Measurements from ENCODE around the gene RNF126. TPM values are rescaled to one million over a fixed set of nuclear protein-coding genes. Genes with fewer than 3 reads are reported as not detected.
"Not testable (repeated sequence)": the region's sequence is repeated elsewhere in the genome, so short reads cannot be mapped to it uniquely, and the experiment has no call there.

Gene RNF126
- total RNA-seq, 1 experiment from 2014 or later: 23.5 TPM

- H3K36me3 ChIP-seq, H3K4me3 ChIP-seq, DNase-seq: not testable (repeated sequence)
Observed at GRCh38 chr19:626566-626965, 36.4 kb downstream of the RNF126 start.

DNA sequence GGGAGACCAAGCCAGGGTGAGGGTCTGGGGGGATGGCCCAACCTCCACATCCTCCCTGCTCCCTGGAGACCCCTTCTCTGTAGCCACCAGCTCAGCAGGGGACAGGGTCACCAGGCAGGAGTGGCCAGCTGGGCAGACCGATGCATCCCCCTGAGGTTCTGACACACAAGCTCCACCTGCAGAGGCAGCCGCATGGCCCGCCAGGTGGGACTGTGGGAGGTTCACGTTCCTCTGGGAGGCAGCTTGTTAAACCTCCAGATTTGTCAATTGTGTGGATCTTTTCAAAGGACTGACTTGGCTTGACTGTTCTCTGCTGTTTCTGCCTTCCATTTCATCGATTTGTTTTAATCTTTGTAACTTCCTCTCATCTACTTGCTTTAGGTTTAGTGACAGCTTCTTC lies 37.8 kb downstream of the RNF126 start:
- Histone ChIP-seq H3K9me3 (no peaks in the 10 kb centered on the region), H3K27me3 (no peaks in the 10 kb centered on the region), H3K36me3 (no peaks in the 10 kb centered on the region; the same call in 1 of the 2 replicates), H3K4me3 (no peak overlapping the region)
- no peak for DNase-seq

More at GRCh38 chr19:626566-626965, 36.4 kb downstream of the RNF126 start:
- not testable (repeated sequence) for H3K9me3 ChIP-seq, H3K27me3 ChIP-seq

DNA sequence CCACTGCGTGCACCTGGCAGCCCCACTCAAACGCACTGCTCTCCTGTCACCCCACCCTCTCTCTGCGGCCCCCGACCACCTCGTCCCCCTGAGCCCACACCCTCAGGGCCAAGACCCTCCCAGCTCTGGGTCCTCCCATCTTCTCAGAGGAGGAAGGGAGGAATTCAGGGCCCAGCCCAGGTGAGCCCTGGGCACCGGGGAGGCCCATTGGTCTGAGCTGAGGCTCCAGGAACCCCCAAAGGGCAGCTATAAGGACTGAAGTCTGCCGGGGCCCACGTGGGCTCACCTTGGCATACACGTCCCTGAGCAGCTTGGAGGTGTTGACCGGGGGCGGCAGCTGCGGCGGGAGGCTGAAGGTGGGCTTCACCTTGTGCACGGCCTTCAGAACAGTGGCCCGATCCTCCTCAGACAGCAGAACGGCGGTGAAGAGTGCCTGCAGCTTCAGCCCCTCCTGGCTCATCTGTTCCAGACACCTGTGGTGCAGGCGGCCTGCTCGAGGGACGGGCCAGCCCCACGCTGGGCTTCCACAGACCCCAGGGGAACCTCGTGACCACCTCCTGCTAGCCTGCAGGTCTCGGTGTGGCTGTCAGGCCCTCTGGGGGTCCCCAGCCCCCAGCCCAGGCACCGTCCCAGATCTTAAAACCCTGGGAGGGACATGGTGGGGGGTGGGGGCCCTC lies 38.4 kb downstream of the RNF126 start:
- DNase-seq: no peak
- Histone ChIP-seq H3K36me3 (no peaks in the 10 kb centered on the region; the same call in 1 of the 2 replicates), H3K27me3 (no peaks in the 10 kb centered on the region), H3K9me3 (no peaks in the 10 kb centered on the region), H3K4me3 (no peak overlapping the region)

DNA sequence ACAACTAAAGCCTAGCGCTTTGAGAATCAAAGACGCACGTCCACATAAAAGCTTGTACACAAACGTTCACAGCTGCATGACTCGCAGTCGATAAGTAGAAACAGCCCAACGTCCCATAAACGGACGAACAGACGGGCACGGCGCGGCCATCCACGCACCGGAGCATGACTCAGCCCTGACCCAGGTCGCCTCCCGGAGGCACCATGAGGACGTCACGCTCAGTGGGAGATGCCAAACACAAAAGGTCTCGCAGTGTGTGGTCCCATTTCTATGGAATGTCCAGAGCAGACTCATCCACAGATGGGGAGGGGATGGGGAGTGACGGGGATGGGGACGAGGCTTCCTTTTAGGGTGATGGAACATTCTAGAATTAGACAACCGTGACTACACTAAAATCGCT lies 39.0 kb downstream of the RNF126 start:
- Histone ChIP-seq H3K9me3 (no peaks in the 10 kb centered on the region), H3K27me3 (no peaks in the 10 kb centered on the region), H3K36me3 (no peaks in the 10 kb centered on the region; the same call in 1 of the 2 replicates), H3K4me3 (no peak overlapping the region)
- DNase-seq: no peak

- Histone ChIP-seq H3K36me3 (no peaks in the 10 kb centered on the region; the same call in 1 of the 2 replicates), H3K4me3 (no peak overlapping the region), H3K27me3 (no peaks in the 10 kb centered on the region), H3K9me3 (no peaks in the 10 kb centered on the region)
- no peak for DNase-seq
Observed at GRCh38 chr19:623175-623916, 39.7 kb downstream of the RNF126 start.

- no peaks in the 10 kb centered on the region; the same call in 1 of the 2 replicates for H3K36me3 ChIP-seq
Observed at GRCh38 chr19:622666-623065, 40.3 kb downstream of the RNF126 start.

GRCh38 chr19:621819-622218 lies 41.2 kb downstream of the RNF126 start:
- Histone ChIP-seq H3K36me3 (no peaks in the 10 kb centered on the region; the same call in 1 of the 2 replicates), H3K27me3 (no peaks in the 10 kb centered on the region), H3K9me3 (no peaks in the 10 kb centered on the region), H3K4me3 (no peak overlapping the region)
- DNase-seq: no peak

More at GRCh38 chr19:622666-623065, 40.3 kb downstream of the RNF126 start:
- Histone ChIP-seq H3K27me3 (no peaks in the 10 kb centered on the region), H3K9me3 (no peaks in the 10 kb centered on the region), H3K4me3 (no peak overlapping the region)
- DNase-seq: no peak

DNA sequence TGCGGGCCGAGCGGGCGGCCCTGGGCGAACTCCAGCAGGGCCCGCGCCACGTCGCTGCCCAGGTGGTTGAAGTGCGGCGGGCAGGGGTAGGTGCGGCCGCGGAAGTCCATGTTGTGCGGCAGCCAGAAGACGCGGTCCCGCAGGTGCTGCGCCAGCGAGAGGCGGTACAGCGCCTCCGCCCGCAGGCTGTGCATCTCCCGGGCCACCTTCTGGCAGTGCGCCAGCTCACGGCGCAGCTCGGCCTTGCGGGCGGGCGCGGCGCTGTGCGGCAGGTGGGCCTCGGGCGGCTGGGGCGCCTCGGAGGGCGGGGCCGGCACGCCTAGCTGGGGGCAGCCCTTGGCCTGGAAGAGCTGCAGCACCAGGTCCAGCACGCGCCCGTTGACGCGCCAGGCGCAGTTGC lies 41.8 kb downstream of the RNF126 start:
- not testable (repeated sequence) for H3K4me3 ChIP-seq, DNase-seq, H3K36me3 ChIP-seq, H3K27me3 ChIP-seq, H3K9me3 ChIP-seq

DNA sequence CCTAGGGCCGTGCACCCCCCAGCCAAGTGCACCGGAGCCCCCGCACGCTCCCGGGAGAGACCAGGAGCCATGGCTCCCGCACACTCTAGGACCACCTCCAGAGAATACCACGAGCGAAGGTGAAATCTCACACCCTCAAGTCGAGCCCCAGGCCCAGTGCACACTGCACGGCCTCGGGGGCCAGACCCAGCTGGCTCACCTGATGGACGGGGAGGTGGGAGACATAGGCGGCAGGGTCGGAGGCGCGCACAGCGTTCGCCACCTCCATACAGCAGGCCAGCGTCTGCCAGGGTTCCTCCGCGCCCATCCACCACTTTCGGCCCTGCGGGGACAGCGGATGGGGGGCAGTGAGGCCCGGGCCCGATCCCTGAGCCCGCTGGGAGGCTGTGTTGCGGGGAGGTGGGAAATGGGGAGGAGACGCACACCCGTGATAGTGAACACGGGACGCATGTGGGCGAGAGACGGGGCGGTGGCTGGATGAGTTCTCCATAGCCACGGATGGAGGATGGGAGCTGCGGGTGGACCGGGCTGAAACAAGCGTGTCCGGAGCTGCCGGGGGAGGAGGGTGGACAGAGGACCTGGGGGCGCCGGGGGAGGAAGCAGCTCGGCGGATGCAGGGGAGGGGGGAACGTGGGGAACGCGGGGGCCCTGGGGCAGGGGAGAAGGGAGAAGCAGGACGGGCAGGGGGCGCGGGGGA lies 42.7 kb downstream of the RNF126 start:
- H3K4me3 ChIP-seq: no peak overlapping the region
- H3K36me3 ChIP-seq: no peaks in the 10 kb centered on the region; the same call in 1 of the 2 replicates
- no peaks in the 10 kb centered on the region for H3K27me3 ChIP-seq
- no peaks in the 10 kb centered on the region for H3K9me3 ChIP-seq
- no peak for DNase-seq

DNA sequence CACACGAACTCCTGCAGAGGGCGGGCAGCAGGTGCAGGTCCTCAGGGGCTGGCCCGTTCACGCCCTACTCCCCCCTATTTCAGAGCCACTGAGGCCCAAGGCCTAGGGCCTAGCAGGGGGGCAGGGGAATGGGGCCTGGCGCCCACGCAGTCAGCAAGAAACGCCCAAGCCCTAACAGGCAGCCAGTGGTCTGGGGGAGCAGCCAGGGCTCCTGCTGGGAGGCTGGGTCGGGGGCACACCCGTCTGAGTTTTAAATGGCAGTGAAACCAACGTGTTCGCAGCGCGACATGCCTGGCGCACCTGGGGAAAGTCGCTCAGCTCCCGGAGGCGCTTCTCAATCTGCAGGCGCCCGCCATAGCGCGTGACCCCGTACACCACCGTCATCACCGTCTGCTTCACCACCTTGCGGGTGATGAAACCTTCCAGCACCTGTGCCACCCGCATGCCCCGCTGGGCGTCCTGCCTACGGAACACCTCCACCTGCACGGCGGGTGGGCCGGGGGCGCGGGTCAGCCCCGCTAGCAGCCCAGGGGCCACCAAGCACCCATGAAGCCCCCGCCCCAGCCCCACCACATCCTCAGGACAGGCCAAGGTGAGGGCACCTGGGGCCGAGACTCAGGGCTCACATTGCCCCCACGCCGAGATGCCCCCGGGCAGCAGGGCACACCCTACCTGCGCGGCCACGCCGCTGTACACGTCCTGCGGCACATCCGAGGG lies 43.6 kb downstream of the RNF126 start:
- H3K4me3 ChIP-seq: no peak overlapping the region

DNA sequence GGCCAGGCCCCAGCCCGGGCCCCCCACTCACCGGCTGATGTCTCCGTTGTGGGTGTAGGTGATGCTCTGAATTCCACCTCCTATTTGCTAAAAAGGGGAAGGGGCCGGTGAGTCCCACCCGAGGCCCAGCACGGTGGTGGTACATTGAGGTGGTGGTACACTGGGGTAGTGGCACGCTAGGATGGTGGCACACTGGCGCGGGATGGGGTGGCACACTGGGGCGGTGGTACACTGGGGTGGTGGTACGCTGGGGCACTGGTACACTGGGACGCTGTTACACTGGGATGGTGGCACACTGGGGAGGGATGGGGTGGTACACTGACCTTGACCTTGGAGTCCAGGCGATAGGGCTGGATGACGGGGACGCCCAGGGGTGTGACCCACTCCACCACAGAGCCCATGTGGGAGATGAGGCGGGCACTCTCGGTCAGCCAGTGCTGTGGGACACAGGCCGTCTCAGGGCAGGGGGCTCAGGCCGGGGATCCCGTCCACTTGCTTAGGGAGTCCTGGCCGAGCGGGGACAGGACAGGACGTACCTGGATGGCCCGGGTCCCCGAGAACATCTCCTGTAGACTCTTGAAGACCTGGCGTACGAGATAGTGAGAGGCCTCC lies 44.2 kb downstream of the RNF126 start:
- H3K4me3 ChIP-seq: no peak overlapping the region
- no peaks in the 10 kb centered on the region; the same call in 1 of the 2 replicates for H3K36me3 ChIP-seq
- DNase-seq: no peak
- H3K9me3 ChIP-seq: no peaks in the 10 kb centered on the region
- H3K27me3 ChIP-seq: no peaks in the 10 kb centered on the region

More for the DNA sequence above, 43.6 kb downstream of the RNF126 start:
- Histone ChIP-seq H3K9me3 (no peaks in the 10 kb centered on the region), H3K27me3 (no peaks in the 10 kb centered on the region), H3K36me3 (no peaks in the 10 kb centered on the region; the same call in 1 of the 2 replicates)
- no peak for DNase-seq

DNA sequence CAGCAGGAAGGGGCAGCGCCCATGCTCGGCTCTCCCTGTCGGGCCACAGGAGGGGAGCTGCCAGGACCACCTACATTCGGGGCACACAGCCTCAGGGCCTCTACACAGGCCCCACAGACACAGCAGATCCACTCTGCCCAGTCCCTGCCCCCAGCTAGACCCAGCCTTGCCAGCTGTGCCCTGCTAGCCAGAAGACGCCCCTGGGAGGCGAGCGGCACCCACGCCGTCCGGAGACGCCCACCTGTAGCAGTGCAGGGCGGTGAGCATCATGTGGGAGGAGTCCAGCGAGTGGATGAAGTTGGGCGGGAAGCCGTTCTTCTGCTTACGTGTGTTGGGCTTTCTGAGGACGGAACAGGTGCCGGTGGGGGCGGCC lies 44.8 kb downstream of the RNF126 start:
- Histone ChIP-seq H3K9me3 (no peaks in the 10 kb centered on the region), H3K36me3 (no peaks in the 10 kb centered on the region; the same call in 1 of the 2 replicates), H3K27me3 (no peaks in the 10 kb centered on the region), H3K4me3 (no peak overlapping the region)
- no peak for DNase-seq

- no peak overlapping the region for H3K4me3 ChIP-seq
- DNase-seq: no peak
- no peaks in the 10 kb centered on the region for H3K9me3 ChIP-seq
- H3K27me3 ChIP-seq: no peaks in the 10 kb centered on the region
- H3K36me3 ChIP-seq: no peaks in the 10 kb centered on the region; the same call in 1 of the 2 replicates
Observed at GRCh38 chr19:617551-618246, 45.3 kb downstream of the RNF126 start.

DNA sequence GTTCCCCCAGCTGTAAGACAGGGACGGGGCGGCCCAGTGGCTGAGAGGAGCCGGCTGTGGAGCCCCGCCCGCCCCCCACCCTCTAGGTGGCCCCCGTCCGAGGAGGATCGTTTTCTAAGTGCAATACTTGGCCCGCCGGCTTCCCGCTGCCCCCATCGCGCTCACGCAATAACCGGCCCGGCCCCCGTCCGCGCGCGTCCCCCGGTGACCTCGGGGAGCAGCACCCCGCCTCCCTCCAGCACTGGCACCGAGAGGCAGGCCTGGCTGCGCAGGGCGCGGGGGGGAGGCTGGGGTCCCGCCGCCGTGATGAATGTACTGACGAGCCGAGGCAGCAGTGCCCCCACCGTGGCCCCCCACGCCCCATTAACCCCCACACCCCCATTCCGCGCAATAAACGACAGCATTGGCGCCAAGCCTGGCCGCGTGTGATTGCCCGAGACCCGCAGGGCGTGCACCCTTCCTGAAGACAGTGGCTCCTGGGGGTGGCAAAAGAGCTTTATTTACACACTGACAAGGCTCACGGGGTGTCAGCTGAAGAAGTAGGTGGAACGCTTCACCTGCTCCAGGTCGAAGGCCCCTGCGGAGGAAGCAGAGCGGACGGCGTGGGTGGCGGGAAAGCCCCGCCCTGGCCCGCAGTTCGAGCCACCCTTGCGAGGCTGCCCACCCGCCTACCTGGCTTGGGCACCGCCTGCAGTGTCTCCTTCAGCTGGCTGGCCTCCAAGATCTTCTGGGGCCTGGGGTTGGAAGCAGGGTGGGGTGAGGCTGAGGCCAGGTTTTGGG lies 46.1 kb downstream of the RNF126 start:
- Histone ChIP-seq H3K36me3 (no peaks in the 10 kb centered on the region; the same call in 1 of the 2 replicates), H3K9me3 (no peaks in the 10 kb centered on the region), H3K4me3 (no peak overlapping the region), H3K27me3 (no peaks in the 10 kb centered on the region)
- DNase-seq: no peak

GRCh38 chr19:616062-616700 lies 46.8 kb downstream of the RNF126 start:
- Histone ChIP-seq H3K9me3 (no peaks in the 10 kb centered on the region), H3K4me3 (no peak overlapping the region), H3K27me3 (no peaks in the 10 kb centered on the region), H3K36me3 (no peaks in the 10 kb centered on the region; the same call in 1 of the 2 replicates)
- DNase-seq: no peak

Data from MG63 (cell line).